Upper lobe of left lung (tissue), 4 donors: ENCODE results near the gene VAV2.

Experiments used
- CTCF ChIP-seq, 6 experiments: fragments of 450-650 bp in 4 of 6; fragments of 200-600 bp in 2 of 6; sonication (generic) in 2 of 6; IDR thresholded peaks; one replicate each; pipeline ENCODE4 v1.5.1; 2016 to 2019; ENCODE audit warnings: antibody characterized with exemption in 6 of 6
- EP300 ChIP-seq, 4 donors: sonication (generic); formaldehyde crosslinking; IDR thresholded peaks; one replicate each; pipeline ENCODE4 v1.5.1; 2017; ENCODE audit warnings: antibody characterized with exemption in 4 of 4, control low read depth in 2 of 4
- POLR2A ChIP-seq, 4 donors: fragments of 450-650 bp; IDR thresholded peaks; one replicate each; pipeline ENCODE4 v1.5.1; 2016 to 2017; ENCODE audit warnings: antibody characterized with exemption in 4 of 4, mild to moderate bottlenecking in 2 of 4

- TF ChIP-seq CTCF (IDR thresholded peaks at IDR 0.05) = peak; percentile 41 to 76 (median 58)
- TF ChIP-seq POLR2A (IDR thresholded peaks at IDR 0.05) = no peak
- TF ChIP-seq EP300 (IDR thresholded peaks at IDR 0.05) = no peak
Observed at GRCh38 chr9:133782157-133783130, 209.7 kb downstream of the VAV2 start.
